CD14-positive monocyte (primary cell): ENCODE results near the gene RBM7. TPM values are rescaled to one million over a fixed set of nuclear protein-coding genes. Genes with fewer than 3 reads are reported as not detected.

Experiments used
- DNase-seq, 3 donors: peaks; one replicate each; pipeline ENCODE4 v3.0.0-alpha.2; 2011 to 2022
- H2AFZ ChIP-seq: 2 replicates; pipeline ENCODE4 v1.6.0; 2012; ENCODE audit warnings: mild to moderate bottlenecking, low read depth, low read length, inconsistent platforms; ENCODE audit not compliant: insufficient read depth, poor library complexity, severe bottlenecking
- H3K27ac ChIP-seq, 2 donors: 1 replicate in 1 of 2; 2 replicates in 1 of 2; pipeline ENCODE4 v1.5.1; 2012 to 2013; ENCODE audit warnings: low read length in 2 of 2, control low read depth in 1 of 2, inconsistent platforms in 1 of 2, low read depth in 1 of 2, mild to moderate bottlenecking in 1 of 2
- H3K27me3 ChIP-seq, 2 donors: one replicate each; pipeline versions ENCODE4 v1.6.0 to v1.6.1; 2011 to 2013; ENCODE audit warnings: low read length in 2 of 2; ENCODE audit not compliant: control insufficient read depth in 2 of 2, insufficient read depth in 2 of 2
- H3K36me3 ChIP-seq, 2 donors: replicated peaks in 1 of 2; 1 replicate in 1 of 2; 2 replicates in 1 of 2; pipeline versions ENCODE4 v1.5.1 to v1.6.1; 2012 to 2013; ENCODE audit warnings: low read length in 2 of 2, control low read depth in 1 of 2, inconsistent platforms in 1 of 2, mild to moderate bottlenecking in 1 of 2; ENCODE audit not compliant: insufficient read depth in 2 of 2, control insufficient read depth in 1 of 2
- H3K4me1 ChIP-seq, 2 donors: 1 replicate in 1 of 2; 2 replicates in 1 of 2; pipeline versions ENCODE4 v1.5.1 to v1.6.1; 2012 to 2013; ENCODE audit warnings: low read length in 2 of 2, control low read depth in 1 of 2, inconsistent platforms in 1 of 2, mild to moderate bottlenecking in 1 of 2, moderate library complexity in 1 of 2; ENCODE audit not compliant: insufficient read depth in 2 of 2, control insufficient read depth in 1 of 2
- H3K4me2 ChIP-seq: replicated peaks from 2 replicates; pipeline ENCODE3; 2012; ENCODE audit warnings: low read length, moderate library complexity, mild to moderate bottlenecking; ENCODE audit not compliant: poor library complexity, severe bottlenecking; ENCODE audit errors: extremely low read depth
- H3K4me3 ChIP-seq, 3 experiments: fragments of 200-600 bp in 1 of 3; sonication (generic) in 1 of 3; replicated peaks in 1 of 3; 1 replicate in 2 of 3; 2 replicates in 1 of 3; pipeline ENCODE4 v1.5.1; 2011 to 2013; ENCODE audit warnings: low read length in 3 of 3, mild to moderate bottlenecking in 3 of 3, control low read depth in 2 of 3, low read depth in 2 of 3, inconsistent platforms in 1 of 3, moderate library complexity in 1 of 3
- H3K79me2 ChIP-seq: 2 replicates; pipeline ENCODE4 v1.6.0; 2012; ENCODE audit warnings: mild to moderate bottlenecking, control low read depth, inconsistent platforms, low read length, moderate library complexity; ENCODE audit not compliant: insufficient read depth
- H3K9ac ChIP-seq: 2 replicates; pipeline ENCODE4 v1.6.0; 2017; ENCODE audit warnings: low read length, mild to moderate bottlenecking; ENCODE audit not compliant: insufficient read depth, poor library complexity, severe bottlenecking
- H3K9me3 ChIP-seq, 2 donors: replicated peaks in 1 of 2; 1 replicate in 1 of 2; 2 replicates in 1 of 2; pipeline versions ENCODE4 v1.5.1 to v1.6.1; 2012 to 2013; ENCODE audit warnings: low read length in 2 of 2, control low read depth in 1 of 2; ENCODE audit not compliant: control insufficient read depth in 1 of 2, insufficient read depth in 1 of 2
- H4K20me1 ChIP-seq: 2 replicates; pipeline ENCODE4 v1.6.0; 2012; ENCODE audit warnings: mild to moderate bottlenecking, low read length, control low read depth, moderate library complexity; ENCODE audit not compliant: insufficient read depth
- H3K27ac Mint-ChIP-seq, 7 donors: one replicate each; pipeline ENCODE4 v1.8.0; 2020; ENCODE audit warnings: mild to moderate bottlenecking in 7 of 7, mixed read lengths in 7 of 7, moderate library complexity in 6 of 7, inconsistent platforms in 2 of 7
- H3K27me3 Mint-ChIP-seq, 3 donors: one replicate each; pipeline ENCODE4 v1.8.0; 2021 to 2022; ENCODE audit warnings: low read depth in 3 of 3, mild to moderate bottlenecking in 3 of 3, mixed read lengths in 3 of 3, moderate library complexity in 3 of 3, inconsistent platforms in 1 of 3
- H3K36me3 Mint-ChIP-seq, 2 donors: one replicate each; pipeline ENCODE4 v1.8.0; 2020; ENCODE audit warnings: mixed read lengths in 2 of 2, inconsistent platforms in 1 of 2, mild to moderate bottlenecking in 1 of 2
- H3K4me1 Mint-ChIP-seq: one replicate; pipeline ENCODE4 v1.8.0; 2020; ENCODE audit warnings: mild to moderate bottlenecking, mixed read lengths
- H3K4me3 Mint-ChIP-seq, 2 donors: one replicate each; pipeline ENCODE4 v1.8.0; 2020; ENCODE audit warnings: mild to moderate bottlenecking in 2 of 2, mixed read lengths in 2 of 2, moderate library complexity in 1 of 2
- H3K9me3 Mint-ChIP-seq, 7 donors: one replicate each; pipeline ENCODE4 v1.8.0; 2020 to 2022; ENCODE audit warnings: mixed read lengths in 7 of 7, mild to moderate bottlenecking in 6 of 7, moderate library complexity in 6 of 7, inconsistent platforms in 2 of 7
- WGBS: methylation state at CpG from one replicate; pipeline ENCODE4 v1.1.5; 2013; ENCODE audit warnings: missing lambda C conversion rate; ENCODE audit not compliant: insufficient coverage; 5-methylcytosine and 5-hydroxymethylcytosine counted together
- intact Hi-C, 2 donors: fragments of 100-400 bp; cut with micrococcal nuclease; formaldehyde crosslinking; loops; one replicate each; pipeline versions ENCODE4 v1.15.0 to v1.15.1; 2023
- polyA plus RNA-seq, 3 donors: library from polyadenylated mRNA; depleted of rRNA in 1 of 3; unstranded in 2 of 3; stranded (reverse) in 1 of 3; fragments of 300-500 nt in 2 of 3; fragments of >200 nt in 1 of 3; fragmentation: Illumina TruSeq in 2 of 3; gene quantifications; 1 replicate in 2 of 3; 2 replicates in 1 of 3; pipeline ENCODE4 v1.2.3, GENCODE V29; 2012 to 2021
- TF ChIP-seq, protein P1 (sequence below): fragments of 200-600 bp; IDR thresholded peaks from one replicate; pipeline ENCODE4 v1.8.0; 2022; ENCODE audit warnings: antibody characterized with exemption, mild to moderate bottlenecking

Gene RBM7
- polyA plus RNA-seq, 3 donors, result 27.3 to 36.3 (median 32.4) TPM

DNA sequence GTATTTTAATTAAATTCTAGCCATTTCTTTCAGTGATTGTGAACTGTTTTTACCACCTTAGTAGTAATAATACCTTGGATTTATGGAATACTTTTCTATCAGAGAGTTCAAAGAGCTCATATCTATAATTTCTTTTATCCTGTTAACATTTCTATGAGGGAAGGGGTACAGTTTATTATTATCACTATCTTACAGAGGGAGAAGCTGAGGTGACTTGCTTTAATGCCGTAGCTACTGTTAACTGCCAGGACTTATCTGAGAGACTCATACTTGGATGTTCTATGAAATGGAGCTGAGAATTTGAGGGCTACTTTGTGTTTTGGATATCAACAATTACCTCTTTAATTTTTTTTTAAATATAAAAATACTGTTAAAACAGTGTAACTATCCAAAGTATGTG lies 42.1 kb downstream of the RBM7 start:
- no peak overlapping the region for H3K4me3 Mint-ChIP-seq

DNA sequence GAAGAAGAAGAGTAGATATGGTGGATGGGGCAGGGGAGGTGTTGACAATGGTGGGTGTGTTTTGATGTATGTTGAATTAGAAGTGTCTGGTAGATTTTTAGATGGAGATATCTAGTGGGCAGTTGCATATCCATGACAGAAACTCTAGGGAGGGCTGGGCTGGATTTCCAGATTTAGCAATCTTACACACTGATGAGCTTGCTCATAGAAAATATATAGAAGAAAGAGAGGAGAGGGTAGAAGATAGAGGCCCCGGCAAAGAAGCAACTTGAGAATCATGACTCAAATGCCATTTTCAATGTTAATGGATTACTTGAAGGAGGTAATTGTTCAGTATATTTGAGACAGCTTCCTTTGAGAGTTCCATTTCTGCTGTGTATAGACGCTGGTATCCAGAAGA lies 47.0 kb downstream of the RBM7 start:
- Histone ChIP-seq H3K9ac (no peak overlapping the region), H3K36me3 (peaks cover 2 to 10% of the 10 kb centered on the region in 2 donors), H3K27ac (no peak overlapping the region), H3K4me1 (no peaks in the 10 kb centered on the region), H4K20me1 (no peaks in the 10 kb centered on the region), H3K4me3 (no peak overlapping the region), H3K79me2 (no peaks in the 10 kb centered on the region), H3K4me2 (no peak overlapping the region), H2AFZ (no peak overlapping the region), H3K9me3 (no peaks in the 10 kb centered on the region), H3K27me3 (no peaks in the 10 kb centered on the region)
- TF ChIP-seq, protein P1, sequence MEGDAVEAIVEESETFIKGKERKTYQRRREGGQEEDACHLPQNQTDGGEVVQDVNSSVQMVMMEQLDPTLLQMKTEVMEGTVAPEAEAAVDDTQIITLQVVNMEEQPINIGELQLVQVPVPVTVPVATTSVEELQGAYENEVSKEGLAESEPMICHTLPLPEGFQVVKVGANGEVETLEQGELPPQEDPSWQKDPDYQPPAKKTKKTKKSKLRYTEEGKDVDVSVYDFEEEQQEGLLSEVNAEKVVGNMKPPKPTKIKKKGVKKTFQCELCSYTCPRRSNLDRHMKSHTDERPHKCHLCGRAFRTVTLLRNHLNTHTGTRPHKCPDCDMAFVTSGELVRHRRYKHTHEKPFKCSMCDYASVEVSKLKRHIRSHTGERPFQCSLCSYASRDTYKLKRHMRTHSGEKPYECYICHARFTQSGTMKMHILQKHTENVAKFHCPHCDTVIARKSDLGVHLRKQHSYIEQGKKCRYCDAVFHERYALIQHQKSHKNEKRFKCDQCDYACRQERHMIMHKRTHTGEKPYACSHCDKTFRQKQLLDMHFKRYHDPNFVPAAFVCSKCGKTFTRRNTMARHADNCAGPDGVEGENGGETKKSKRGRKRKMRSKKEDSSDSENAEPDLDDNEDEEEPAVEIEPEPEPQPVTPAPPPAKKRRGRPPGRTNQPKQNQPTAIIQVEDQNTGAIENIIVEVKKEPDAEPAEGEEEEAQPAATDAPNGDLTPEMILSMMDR, result no peak
- Mint-ChIP-seq H3K4me3 (no peak overlapping the region), H3K36me3 (peaks cover 16 to 22% of the 10 kb centered on the region in 2 donors), H3K27ac (no peak overlapping the region), H3K9me3 (peaks cover 0 to 3% (median 0%) of the 10 kb centered on the region in 7 donors), H3K27me3 (no peaks in the 10 kb centered on the region), H3K4me1 (no peaks in the 10 kb centered on the region)
- 83% methylated on average over 2 of the region's 2 CpGs for WGBS
- intact Hi-C loops, result no loop called here
- no peak for DNase-seq

More for the DNA sequence above, 42.1 kb downstream of the RBM7 start:
- Histone ChIP-seq H2AFZ (no peak overlapping the region), H3K27ac (no peak overlapping the region), H4K20me1 (no peaks in the 10 kb centered on the region), H3K4me3 (no peak overlapping the region), H3K79me2 (no peaks in the 10 kb centered on the region), H3K27me3 (no peaks in the 10 kb centered on the region), H3K4me2 (no peak overlapping the region), H3K9me3 (no peaks in the 10 kb centered on the region), H3K36me3 (no peaks in the 10 kb centered on the region), H3K9ac (no peak overlapping the region), H3K4me1 (peaks cover 14 to 16% of the 10 kb centered on the region in 2 donors)
- DNase-seq, result no peak
- peaks cover 0 to 2% (median under 1%) of the 10 kb centered on the region in 3 donors for H3K27me3 Mint-ChIP-seq
- intact Hi-C loops, result no loop called here
- H3K9me3 Mint-ChIP-seq, result peaks cover 0 to 3% (median 0%) of the 10 kb centered on the region in 7 donors
- H3K27ac Mint-ChIP-seq, result no peak overlapping the region
- H3K36me3 Mint-ChIP-seq, result peaks cover 13 to 23% of the 10 kb centered on the region in 2 donors
- H3K4me1 Mint-ChIP-seq, result peaks cover 16% of the 10 kb centered on the region
- TF ChIP-seq, protein P1, result no peak
- no CpG with 5 or more reads among the region's 1 CpG for WGBS
